ENCODE data around the gene OSBPL2.

The OSBPL2 gene

GRCh38 chr20:62223571-62223970 is 14.8 kb upstream of the OSBPL2 start:
- Histone ChIP-seq H3K9ac (ENCODE audit: low read depth, low read length) (no peak overlapping the region), H3K4me1 (ENCODE audit: insufficient read depth, low read length) (no peaks in the 10 kb centered on the region), H3K36me3 (ENCODE audit: insufficient read depth, low read length) (no peaks in the 10 kb centered on the region), H3K9me3 (ENCODE audit: control insufficient read depth, insufficient read depth, low read length) (no peaks in the 10 kb centered on the region)

- Histone ChIP-seq H3K9me3 (ENCODE audit: control insufficient read depth, insufficient read depth, low read length) (no peaks in the 10 kb centered on the region), H3K9ac (ENCODE audit: low read depth, low read length) (no peak overlapping the region), H3K36me3 (ENCODE audit: insufficient read depth, low read length) (no peaks in the 10 kb centered on the region), H3K4me1 (ENCODE audit: insufficient read depth, low read length) (no peaks in the 10 kb centered on the region)
Measured at GRCh38 chr20:62224113-62224855, 14.0 kb upstream of the OSBPL2 start.

GRCh38 chr20:62225026-62225425 is 13.3 kb upstream of the OSBPL2 start:
- H3K4me1 ChIP-seq (ENCODE audit: insufficient read depth, low read length) = no peaks in the 10 kb centered on the region
- H3K9ac ChIP-seq (ENCODE audit: low read depth, low read length) = no peak overlapping the region
- no peaks in the 10 kb centered on the region for H3K36me3 ChIP-seq (ENCODE audit: insufficient read depth, low read length)

GRCh38 chr20:62225820-62226635 is 12.3 kb upstream of the OSBPL2 start:
- Histone ChIP-seq H3K9ac (ENCODE audit: low read depth, low read length) (no peak overlapping the region), H3K4me1 (ENCODE audit: insufficient read depth, low read length) (no peaks in the 10 kb centered on the region), H3K36me3 (ENCODE audit: insufficient read depth, low read length) (no peaks in the 10 kb centered on the region), H3K9me3 (ENCODE audit: control insufficient read depth, insufficient read depth, low read length) (no peaks in the 10 kb centered on the region)

More at GRCh38 chr20:62225026-62225425, 13.3 kb upstream of the OSBPL2 start:
- H3K9me3 ChIP-seq (ENCODE audit: control insufficient read depth, insufficient read depth, low read length) = no peaks in the 10 kb centered on the region

GRCh38 chr20:62226707-62227590 is 11.4 kb upstream of the OSBPL2 start:
- H3K9me3 ChIP-seq (ENCODE audit: control insufficient read depth, insufficient read depth, low read length) = no peaks in the 10 kb centered on the region
- no peak overlapping the region for H3K9ac ChIP-seq (ENCODE audit: low read depth, low read length)
- no peaks in the 10 kb centered on the region for H3K36me3 ChIP-seq (ENCODE audit: insufficient read depth, low read length)
- H3K4me1 ChIP-seq (ENCODE audit: insufficient read depth, low read length) = no peaks in the 10 kb centered on the region

- Histone ChIP-seq H3K9ac (ENCODE audit: low read depth, low read length) (no peak overlapping the region), H3K36me3 (ENCODE audit: insufficient read depth, low read length) (no peaks in the 10 kb centered on the region), H3K4me1 (ENCODE audit: insufficient read depth, low read length) (no peaks in the 10 kb centered on the region), H3K9me3 (ENCODE audit: control insufficient read depth, insufficient read depth, low read length) (no peaks in the 10 kb centered on the region)
Measured at GRCh38 chr20:62227591-62227976, 10.7 kb upstream of the OSBPL2 start.

- Histone ChIP-seq H3K36me3 (ENCODE audit: insufficient read depth, low read length) (no peaks in the 10 kb centered on the region), H3K9ac (ENCODE audit: low read depth, low read length) (no peak overlapping the region), H3K9me3 (ENCODE audit: control insufficient read depth, insufficient read depth, low read length) (no peaks in the 10 kb centered on the region), H3K4me1 (ENCODE audit: insufficient read depth, low read length) (no peaks in the 10 kb centered on the region)
Measured at GRCh38 chr20:62227977-62228958, 10.1 kb upstream of the OSBPL2 start.

- Histone ChIP-seq H3K36me3 (ENCODE audit: insufficient read depth, low read length) (no peaks in the 10 kb centered on the region), H3K4me1 (ENCODE audit: insufficient read depth, low read length) (no peaks in the 10 kb centered on the region), H3K9me3 (ENCODE audit: control insufficient read depth, insufficient read depth, low read length) (no peaks in the 10 kb centered on the region), H3K9ac (ENCODE audit: low read depth, low read length) (no peak overlapping the region)
Measured at GRCh38 chr20:62228982-62229545, 9.3 kb upstream of the OSBPL2 start.

GRCh38 chr20:62229667-62230066 is 8.7 kb upstream of the OSBPL2 start:
- Histone ChIP-seq H3K4me1 (ENCODE audit: insufficient read depth, low read length) (no peaks in the 10 kb centered on the region), H3K36me3 (ENCODE audit: insufficient read depth, low read length) (no peaks in the 10 kb centered on the region), H3K9me3 (ENCODE audit: control insufficient read depth, insufficient read depth, low read length) (no peaks in the 10 kb centered on the region), H3K9ac (ENCODE audit: low read depth, low read length) (no peak overlapping the region)

GRCh38 chr20:62230276-62230675 is 8.0 kb upstream of the OSBPL2 start:
- Histone ChIP-seq H3K9me3 (ENCODE audit: control insufficient read depth, insufficient read depth, low read length) (no peaks in the 10 kb centered on the region), H3K9ac (ENCODE audit: low read depth, low read length) (no peak overlapping the region), H3K36me3 (ENCODE audit: insufficient read depth, low read length) (no peaks in the 10 kb centered on the region), H3K4me1 (ENCODE audit: insufficient read depth, low read length) (no peaks in the 10 kb centered on the region)

- Histone ChIP-seq H3K9ac (ENCODE audit: low read depth, low read length) (no peak overlapping the region), H3K4me1 (ENCODE audit: insufficient read depth, low read length) (no peaks in the 10 kb centered on the region), H3K36me3 (ENCODE audit: insufficient read depth, low read length) (no peaks in the 10 kb centered on the region), H3K9me3 (ENCODE audit: control insufficient read depth, insufficient read depth, low read length) (no peaks in the 10 kb centered on the region)
Measured at GRCh38 chr20:62230696-62231095, 7.6 kb upstream of the OSBPL2 start.

GRCh38 chr20:62231292-62231691 is 7.0 kb upstream of the OSBPL2 start:
- H3K4me1 ChIP-seq (ENCODE audit: insufficient read depth, low read length) = no peaks in the 10 kb centered on the region; the same call in 1 of the 2 replicates
- H3K9ac ChIP-seq (ENCODE audit: low read depth, low read length) = no peak overlapping the region
- no peaks in the 10 kb centered on the region for H3K9me3 ChIP-seq (ENCODE audit: control insufficient read depth, insufficient read depth, low read length)
- no peaks in the 10 kb centered on the region for H3K36me3 ChIP-seq (ENCODE audit: insufficient read depth, low read length)

GRCh38 chr20:62232194-62232593 is 6.1 kb upstream of the OSBPL2 start:
- Histone ChIP-seq H3K4me1 (ENCODE audit: insufficient read depth, low read length) (no peaks in the 10 kb centered on the region; the same call in 1 of the 2 replicates), H3K9ac (ENCODE audit: low read depth, low read length) (no peak overlapping the region), H3K36me3 (ENCODE audit: insufficient read depth, low read length) (no peaks in the 10 kb centered on the region), H3K9me3 (ENCODE audit: control insufficient read depth, insufficient read depth, low read length) (no peaks in the 10 kb centered on the region)
